WERI-Rb-1 (cell line): ENCODE results near the gene NFASC.

ENCODE experiments used
- DNase-seq: peaks from one replicate; pipeline ENCODE4 v3.0.0-alpha.2; 2020
- H3K27ac ChIP-seq: fragments of 250-450 bp; sonication (Bioruptor Pico); 2 replicates; pipeline ENCODE4 v1.5.1; 2020; ENCODE audit warnings: mild to moderate bottlenecking, moderate library complexity
- H3K27me3 ChIP-seq: fragments of 250-450 bp; sonication (Bioruptor Pico); 2 replicates; pipeline ENCODE4 v1.5.1; 2021; ENCODE audit warnings: mild to moderate bottlenecking, low read depth, moderate library complexity; ENCODE audit not compliant: insufficient read depth, severe bottlenecking
- H3K36me3 ChIP-seq: fragments of 250-450 bp; sonication (Bioruptor Pico); 2 replicates; pipeline ENCODE4 v1.5.1; 2020; ENCODE audit warnings: mild to moderate bottlenecking, moderate library complexity
- H3K4me3 ChIP-seq: 2 replicates; pipeline ENCODE4 v1.5.1; 2011; ENCODE audit warnings: low read depth, mild to moderate bottlenecking, control low read depth, low read length
- H3K9me3 ChIP-seq: fragments of 250-450 bp; sonication (Bioruptor Pico); 2 replicates; pipeline ENCODE4 v1.5.1; 2021; ENCODE audit warnings: mild to moderate bottlenecking, moderate library complexity; ENCODE audit not compliant: severe bottlenecking
- CTCF ChIP-seq: IDR thresholded peaks from 2 replicates; pipeline ENCODE4 v1.5.1; 2011; ENCODE audit warnings: low read depth, mild to moderate bottlenecking, control low read depth, inconsistent platforms, low read length

Gene NFASC

GRCh38 chr1:204915861-204916495 lies 45.3 kb downstream of the NFASC start:
- Histone ChIP-seq H3K27ac (no peak overlapping the region), H3K4me3 (no peak overlapping the region), H3K27me3 (no peaks in the 10 kb centered on the region), H3K36me3 (no peaks in the 10 kb centered on the region), H3K9me3 (peaks cover 9% of the 10 kb centered on the region)
- no peak for TF ChIP-seq CTCF
- no peak for DNase-seq

- no peak for TF ChIP-seq CTCF
- H3K27ac ChIP-seq: no peak overlapping the region
- peaks cover 9% of the 10 kb centered on the region for H3K9me3 ChIP-seq
- DNase-seq: no peak
- H3K36me3 ChIP-seq: peaks cover 7% of the 10 kb centered on the region; the same call in 1 of the 2 replicates
- H3K4me3 ChIP-seq: no peak overlapping the region
- H3K27me3 ChIP-seq: no peaks in the 10 kb centered on the region
Measured at GRCh38 chr1:204917802-204918201, 47.1 kb downstream of the NFASC start.

GRCh38 chr1:204920511-204920910 lies 49.8 kb downstream of the NFASC start:
- DNase-seq: peak; percentile 18
- Histone ChIP-seq H3K4me3 (no peak overlapping the region), H3K27me3 (no peaks in the 10 kb centered on the region), H3K27ac (peak overlapping the region; percentile 96; the same call in 1 of the 2 replicates), H3K9me3 (peaks cover 9% of the 10 kb centered on the region), H3K36me3 (peaks cover 7% of the 10 kb centered on the region; the same call in 1 of the 2 replicates)
- TF ChIP-seq CTCF: no peak

GRCh38 chr1:204920967-204921366 lies 50.3 kb downstream of the NFASC start:
- peaks cover 9% of the 10 kb centered on the region for H3K9me3 ChIP-seq
- peak; percentile 68 for DNase-seq
- peak overlapping the region; percentile 96 for H3K27ac ChIP-seq
- no peak for TF ChIP-seq CTCF
- H3K4me3 ChIP-seq: no peak overlapping the region
- no peaks in the 10 kb centered on the region for H3K27me3 ChIP-seq
- peaks cover 7% of the 10 kb centered on the region; the same call in 1 of the 2 replicates for H3K36me3 ChIP-seq

- H3K27ac ChIP-seq: peak overlapping the region; percentile 96
- no peaks in the 10 kb centered on the region for H3K27me3 ChIP-seq
- no peak for TF ChIP-seq CTCF
- DNase-seq: peak; percentile 25
- peaks cover 7% of the 10 kb centered on the region; the same call in 1 of the 2 replicates for H3K36me3 ChIP-seq
- peaks cover 6% of the 10 kb centered on the region for H3K9me3 ChIP-seq
- H3K4me3 ChIP-seq: no peak overlapping the region
Measured at GRCh38 chr1:204921855-204922516, 51.3 kb downstream of the NFASC start.
